ENCODE results near the gene TSPAN12. TPM values are rescaled to one million over a fixed set of nuclear protein-coding genes. Genes with fewer than 3 reads are reported as not detected.
A peak's percentile ranks its signal among the peaks of the same experiment; 100 is the strongest.

The TSPAN12 gene
- total RNA-seq, 1 experiment from 2014 or later, result 2.3 TPM

- no peak for DNase-seq (ENCODE audit: low read depth, low spot score)
- in situ Hi-C loops (cut with HindIII; ENCODE audit: low pct_unique_long_range_greater_than_20kb, low sequenced_read_pairs), result no loop called here
Observed at GRCh38 chr7:120817851-120818250, 40.1 kb downstream of the TSPAN12 start.

- in situ Hi-C loops (cut with HindIII; ENCODE audit: low pct_unique_long_range_greater_than_20kb, low sequenced_read_pairs), result no loop called here
- no peak for DNase-seq (ENCODE audit: low read depth, low spot score)
Observed at GRCh38 chr7:120814253-120814939, 43.5 kb downstream of the TSPAN12 start.

DNA sequence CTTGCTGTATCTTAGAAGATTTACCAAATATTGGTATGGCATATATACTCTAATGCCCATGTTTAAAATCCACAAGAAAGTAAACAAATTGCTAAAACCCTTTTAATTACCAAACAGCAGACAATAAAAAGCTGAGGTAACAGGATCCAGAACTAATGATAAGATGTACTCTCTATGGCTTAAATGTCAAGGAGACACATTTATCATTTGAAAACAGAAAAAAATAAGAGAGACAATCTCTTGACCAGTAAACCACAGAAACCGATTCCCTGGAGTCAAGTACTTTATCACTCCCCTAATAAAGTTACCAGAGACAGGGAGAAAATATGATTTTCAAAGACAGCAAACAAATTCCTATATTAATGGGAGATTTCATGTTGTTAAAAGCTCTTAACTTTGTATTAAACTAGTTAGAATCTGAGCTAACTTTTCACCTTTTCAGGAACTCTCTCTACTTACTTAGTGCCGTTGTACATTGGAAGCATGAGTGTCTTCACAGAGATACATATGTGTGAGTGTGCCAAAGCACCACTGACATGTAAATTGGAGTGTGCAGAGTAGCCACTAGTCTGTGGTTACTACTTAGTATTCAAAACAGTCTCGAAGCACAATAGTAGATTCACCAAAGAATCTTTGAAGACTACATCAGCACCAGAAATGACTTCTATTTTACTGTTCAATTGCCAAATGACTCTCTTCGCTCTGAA, 44.2 kb downstream of the TSPAN12 start:
- in situ Hi-C loops (cut with HindIII; ENCODE audit: low pct_unique_long_range_greater_than_20kb, low sequenced_read_pairs), result no loop called here
- DNase-seq (ENCODE audit: low read depth, low spot score), result no peak

- in situ Hi-C loops (cut with HindIII; ENCODE audit: low pct_unique_long_range_greater_than_20kb, low sequenced_read_pairs), result no loop called here
- DNase-seq (ENCODE audit: low read depth, low spot score), result no peak
Observed at GRCh38 chr7:120813089-120813488, 44.9 kb downstream of the TSPAN12 start.

GRCh38 chr7:120809260-120809659, 48.7 kb downstream of the TSPAN12 start:
- DNase-seq (ENCODE audit: low read depth, low spot score), result no peak
- in situ Hi-C loops (cut with HindIII; ENCODE audit: low pct_unique_long_range_greater_than_20kb, low sequenced_read_pairs), result no loop called here

DNA sequence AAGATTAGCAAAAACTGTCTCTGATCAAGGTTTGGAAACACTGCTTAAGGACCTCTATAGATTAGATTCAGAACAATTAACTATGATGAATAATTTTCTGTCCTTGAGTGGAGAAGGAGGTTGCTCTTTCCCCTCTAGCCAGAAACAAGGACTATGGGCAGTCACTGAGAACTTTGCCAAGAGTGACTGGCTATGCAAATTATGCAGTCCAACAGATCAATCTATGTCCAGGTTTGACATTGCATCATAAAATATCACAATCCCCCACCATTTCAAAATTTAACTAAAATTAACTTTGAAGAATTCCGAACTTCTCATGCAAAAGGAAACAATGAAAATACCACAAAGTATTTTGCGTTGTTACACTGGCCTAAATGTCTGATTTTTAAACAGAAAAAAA, 50.6 kb downstream of the TSPAN12 start:
- in situ Hi-C loops (cut with HindIII; ENCODE audit: low pct_unique_long_range_greater_than_20kb, low sequenced_read_pairs), result no loop called here
- DNase-seq (ENCODE audit: low read depth, low spot score), result no peak

GRCh38 chr7:120806669-120807068, 51.3 kb downstream of the TSPAN12 start:
- in situ Hi-C loops (cut with HindIII; ENCODE audit: low pct_unique_long_range_greater_than_20kb, low sequenced_read_pairs), result no loop called here
- no peak for DNase-seq (ENCODE audit: low read depth, low spot score)

- in situ Hi-C loops (cut with HindIII; ENCODE audit: low pct_unique_long_range_greater_than_20kb, low sequenced_read_pairs), result no loop called here
- DNase-seq (ENCODE audit: low read depth, low spot score), result peak; percentile 91
Observed at GRCh38 chr7:120805636-120806388, 52.1 kb downstream of the TSPAN12 start.

DNA sequence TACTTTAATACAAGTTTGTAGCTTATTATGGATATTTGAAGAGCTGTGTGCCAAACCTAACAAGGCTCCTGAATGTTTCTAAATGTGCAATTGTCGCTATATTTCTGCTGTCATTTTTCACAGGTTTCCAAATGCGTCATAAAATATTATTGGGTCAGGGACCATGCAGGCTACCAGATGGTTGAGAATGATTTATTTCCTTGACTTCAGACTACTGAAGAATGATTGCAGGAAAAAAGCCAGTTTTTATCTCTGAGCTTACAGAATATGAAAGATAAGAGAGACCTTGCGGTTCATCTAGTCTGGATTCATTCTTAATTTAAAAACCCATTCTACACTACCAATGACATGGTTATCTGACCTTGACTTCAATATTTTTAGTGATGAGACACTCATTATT, 55.2 kb downstream of the TSPAN12 start:
- no peak for DNase-seq (ENCODE audit: low read depth, low spot score)
- in situ Hi-C loops (cut with HindIII; ENCODE audit: low pct_unique_long_range_greater_than_20kb, low sequenced_read_pairs), result no loop called here

DNA sequence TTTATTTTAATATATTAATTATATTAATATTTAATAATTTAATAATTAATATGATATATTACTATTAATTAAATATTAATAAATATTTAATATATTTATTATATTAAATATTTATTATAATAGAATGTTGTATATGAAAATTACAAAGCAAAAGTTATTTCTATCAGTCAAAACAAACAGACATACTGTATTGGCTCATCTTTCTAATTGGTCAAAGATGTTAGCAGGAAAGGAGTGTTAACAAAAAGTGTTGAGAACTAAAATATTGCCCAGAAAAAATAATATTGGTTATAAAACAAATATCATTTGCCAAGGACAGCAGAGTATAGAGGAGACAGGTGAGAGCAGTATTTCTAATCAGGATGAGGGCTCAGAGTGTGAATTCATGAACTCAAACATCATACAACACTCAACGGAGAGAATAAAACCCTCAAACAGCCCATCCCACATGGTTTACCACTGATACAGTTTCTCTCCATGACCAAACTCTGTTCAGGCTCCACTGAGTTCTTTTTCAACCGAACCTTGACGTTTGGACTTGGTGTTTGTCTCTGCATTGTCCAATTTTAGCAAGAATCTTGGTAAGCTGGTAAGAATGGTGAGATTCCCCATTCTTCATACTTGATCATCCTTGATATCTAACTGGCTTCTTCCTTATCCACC, 58.0 kb downstream of the TSPAN12 start:
- DNase-seq (ENCODE audit: low read depth, low spot score), result no peak
- in situ Hi-C loops (cut with HindIII; ENCODE audit: low pct_unique_long_range_greater_than_20kb, low sequenced_read_pairs), result no loop called here

- no peak for DNase-seq (ENCODE audit: low read depth, low spot score)
- in situ Hi-C loops (cut with HindIII; ENCODE audit: low pct_unique_long_range_greater_than_20kb, low sequenced_read_pairs), result no loop called here
Observed at GRCh38 chr7:120799147-120799546, 58.8 kb downstream of the TSPAN12 start.

DNA sequence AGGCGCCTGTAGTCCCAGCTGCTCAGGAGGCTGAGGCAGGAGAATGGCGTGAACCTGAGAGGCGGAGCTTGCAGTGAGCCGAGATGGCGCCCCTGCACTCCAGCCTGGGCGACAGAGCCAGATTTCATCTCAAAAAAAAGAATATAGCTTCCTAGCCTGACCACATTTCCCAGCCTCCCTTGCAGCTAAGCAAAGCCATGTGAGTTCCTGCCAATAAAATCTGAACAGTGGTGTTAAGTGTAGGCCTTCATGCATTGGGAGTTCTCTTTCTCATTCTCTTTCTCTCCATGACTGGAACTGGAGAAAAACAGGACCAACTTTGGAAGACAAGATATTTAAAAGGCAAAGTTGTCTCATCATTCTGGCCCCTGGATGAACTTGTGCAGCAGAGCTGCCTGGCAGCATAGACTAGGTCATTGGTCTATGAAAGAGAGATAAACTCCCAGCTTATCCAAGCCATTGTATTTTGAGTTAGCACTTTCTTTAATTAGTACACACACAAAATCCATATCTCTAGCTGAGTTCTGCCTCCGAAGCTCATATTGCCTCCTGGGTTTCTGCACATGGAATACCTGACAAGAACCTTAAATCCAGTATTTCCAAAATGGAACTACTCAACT, 60.8 kb downstream of the TSPAN12 start:
- in situ Hi-C loops (cut with HindIII; ENCODE audit: low pct_unique_long_range_greater_than_20kb, low sequenced_read_pairs), result no loop called here

DNA sequence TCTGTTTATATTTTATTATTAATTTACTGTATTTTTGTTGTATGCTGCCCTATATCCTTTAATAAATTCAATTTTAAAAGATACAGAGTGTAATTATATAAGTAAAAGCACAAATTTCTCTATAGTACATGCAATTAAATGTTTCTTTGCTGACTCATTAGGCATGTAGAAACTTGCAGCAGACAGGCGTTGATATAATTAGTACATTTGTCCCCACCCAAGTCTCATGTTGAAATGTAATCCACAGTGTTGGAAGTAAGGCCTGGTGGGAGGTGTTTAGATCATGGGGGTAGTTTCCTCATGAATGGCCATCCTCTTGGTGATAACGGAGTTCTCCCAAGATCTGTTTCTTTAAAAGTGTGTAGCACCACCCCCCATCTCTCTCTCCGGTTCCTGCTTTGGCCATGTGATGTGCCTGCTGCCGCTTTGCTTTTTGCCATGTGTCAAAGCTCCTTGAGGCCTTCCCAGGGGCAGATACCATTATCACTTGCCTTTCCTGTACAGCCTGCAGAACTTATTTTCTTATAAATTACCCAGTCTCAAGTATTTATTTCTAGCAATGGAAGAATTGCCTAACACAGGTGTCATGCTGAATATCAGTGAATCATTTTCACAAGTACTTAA, 63.7 kb downstream of the TSPAN12 start:
- in situ Hi-C loops (cut with HindIII; ENCODE audit: low pct_unique_long_range_greater_than_20kb, low sequenced_read_pairs), result no loop called here
- no peak for DNase-seq (ENCODE audit: low read depth, low spot score)

More for the DNA sequence above, 60.8 kb downstream of the TSPAN12 start:
- no peak for DNase-seq (ENCODE audit: low read depth, low spot score)

GRCh38 chr7:120793213-120793936, 64.6 kb downstream of the TSPAN12 start:
- in situ Hi-C loops (cut with HindIII; ENCODE audit: low pct_unique_long_range_greater_than_20kb, low sequenced_read_pairs), result no loop called here
- no peak for DNase-seq (ENCODE audit: low read depth, low spot score)

DNA sequence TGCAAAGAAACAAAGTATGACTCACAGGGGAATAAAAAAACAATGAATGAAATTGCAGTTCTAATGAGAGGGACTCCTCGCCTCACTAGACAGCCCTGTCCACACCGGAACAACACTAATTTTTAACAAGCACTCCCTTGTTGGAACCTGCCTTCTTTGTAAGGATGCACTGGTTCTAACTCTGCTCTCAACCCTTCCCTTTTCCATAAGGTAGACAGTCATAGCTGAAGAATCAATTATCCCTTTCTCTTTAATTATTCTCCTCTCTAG, 65.1 kb downstream of the TSPAN12 start:
- in situ Hi-C loops (cut with HindIII; ENCODE audit: low pct_unique_long_range_greater_than_20kb, low sequenced_read_pairs), result no loop called here

GRCh38 chr7:120792091-120792860, 65.7 kb downstream of the TSPAN12 start:
- in situ Hi-C loops (cut with HindIII; ENCODE audit: low pct_unique_long_range_greater_than_20kb, low sequenced_read_pairs), result no loop called here
- DNase-seq (ENCODE audit: low read depth, low spot score), result peak; percentile 92

More for the DNA sequence above, 65.1 kb downstream of the TSPAN12 start:
- DNase-seq (ENCODE audit: low read depth, low spot score), result peak; percentile 33
